ENCODE measurements around the gene KLHL18.

The KLHL18 gene

DNA sequence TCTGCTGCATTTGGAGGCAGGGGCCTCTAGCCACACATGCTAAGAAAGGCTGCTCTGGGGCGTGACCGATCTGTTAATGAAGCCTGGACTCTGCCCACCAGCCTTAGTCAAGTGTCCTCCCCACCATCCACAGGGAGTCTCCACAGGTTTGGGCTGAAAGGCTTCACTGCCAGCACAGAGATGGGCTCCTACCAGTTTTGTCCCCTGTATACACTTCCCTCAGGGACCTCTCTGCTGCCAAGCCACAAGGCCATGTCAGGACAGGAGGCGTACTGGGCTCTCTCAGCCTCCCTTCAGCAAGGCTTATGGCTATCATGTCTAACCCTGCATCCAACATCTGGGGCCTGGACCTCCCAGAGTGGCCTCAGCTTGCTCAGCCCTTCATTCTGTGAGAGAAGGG is 23.6 kb upstream of the KLHL18 start:
- Histone ChIP-seq H3K36me3 (ENCODE audit: control insufficient read depth, insufficient read depth, low read length) (no peaks in the 10 kb centered on the region), H3K9ac (ENCODE audit: low read length) (no peak overlapping the region), H3K4me3 (ENCODE audit: low read length) (no peak overlapping the region), H3K9me3 (ENCODE audit: control insufficient read depth, low read length) (no peaks in the 10 kb centered on the region), H3K27me3 (ENCODE audit: control insufficient read depth, insufficient read depth, low read length) (no peaks in the 10 kb centered on the region), H3K4me1 (ENCODE audit: control insufficient read depth, insufficient read depth, low read length) (no peaks in the 10 kb centered on the region)

DNA sequence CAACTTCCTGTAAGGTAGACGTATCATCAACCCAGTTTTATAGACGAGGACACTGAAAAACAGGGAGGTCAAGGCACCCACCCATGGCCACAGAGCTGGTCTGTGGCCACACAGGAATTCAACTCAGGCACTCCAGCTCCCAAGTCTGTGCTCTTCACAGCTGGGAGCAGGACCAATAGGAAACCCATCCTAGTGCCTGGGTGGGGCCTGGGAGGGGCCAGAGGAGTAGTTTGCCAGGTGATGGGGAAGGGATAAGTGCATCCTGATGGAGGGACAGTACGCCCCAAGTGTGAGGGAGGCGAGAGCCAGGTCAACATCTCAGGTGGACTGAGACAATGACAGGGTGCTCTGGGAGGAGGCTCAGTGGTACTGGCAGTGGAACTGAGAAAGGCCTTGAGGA is 22.1 kb upstream of the KLHL18 start:
- H3K4me3 ChIP-seq (ENCODE audit: low read length), result no peak overlapping the region
- H3K9me3 ChIP-seq (ENCODE audit: control insufficient read depth, low read length), result no peaks in the 10 kb centered on the region
- H3K36me3 ChIP-seq (ENCODE audit: control insufficient read depth, insufficient read depth, low read length), result no peaks in the 10 kb centered on the region
- no peak overlapping the region for H3K9ac ChIP-seq (ENCODE audit: low read length)
- no peaks in the 10 kb centered on the region for H3K27me3 ChIP-seq (ENCODE audit: control insufficient read depth, insufficient read depth, low read length)
- no peaks in the 10 kb centered on the region for H3K4me1 ChIP-seq (ENCODE audit: control insufficient read depth, insufficient read depth, low read length)

DNA sequence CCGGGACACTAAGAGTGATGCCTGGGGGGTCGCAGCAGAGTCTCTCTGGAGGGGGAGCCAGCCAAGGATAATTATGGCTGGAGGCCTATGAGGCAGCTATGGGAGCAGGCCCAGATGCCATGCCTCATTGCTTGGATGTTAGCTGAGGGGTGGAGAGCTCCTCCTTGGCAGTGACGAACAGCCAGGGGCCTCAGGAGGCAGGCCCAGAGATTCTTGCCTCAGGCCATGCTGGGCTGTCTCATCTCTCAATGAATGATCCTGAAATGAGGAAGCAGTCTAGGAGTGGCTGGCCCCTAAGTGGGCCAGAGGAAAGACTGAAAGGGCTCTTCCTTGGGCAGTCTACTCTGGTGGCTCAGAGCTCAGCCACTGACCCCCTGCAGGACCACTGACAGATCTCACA is 21.4 kb upstream of the KLHL18 start:
- H3K4me3 ChIP-seq (ENCODE audit: low read length), result no peak overlapping the region
- no peaks in the 10 kb centered on the region for H3K36me3 ChIP-seq (ENCODE audit: control insufficient read depth, insufficient read depth, low read length)
- no peaks in the 10 kb centered on the region for H3K27me3 ChIP-seq (ENCODE audit: control insufficient read depth, insufficient read depth, low read length)
- H3K9ac ChIP-seq (ENCODE audit: low read length), result no peak overlapping the region
- H3K4me1 ChIP-seq (ENCODE audit: control insufficient read depth, insufficient read depth, low read length), result peaks cover under 1% of the 10 kb centered on the region
- H3K9me3 ChIP-seq (ENCODE audit: control insufficient read depth, low read length), result no peaks in the 10 kb centered on the region

GRCh38 chr3:47265008-47265407 is 17.7 kb upstream of the KLHL18 start:
- Histone ChIP-seq H3K4me3 (ENCODE audit: low read length) (no peak overlapping the region), H3K36me3 (ENCODE audit: control insufficient read depth, insufficient read depth, low read length) (no peaks in the 10 kb centered on the region), H3K9me3 (ENCODE audit: control insufficient read depth, low read length) (no peaks in the 10 kb centered on the region), H3K4me1 (ENCODE audit: control insufficient read depth, insufficient read depth, low read length) (peaks cover 7% of the 10 kb centered on the region), H3K9ac (ENCODE audit: low read length) (no peak overlapping the region), H3K27me3 (ENCODE audit: control insufficient read depth, insufficient read depth, low read length) (no peaks in the 10 kb centered on the region)

DNA sequence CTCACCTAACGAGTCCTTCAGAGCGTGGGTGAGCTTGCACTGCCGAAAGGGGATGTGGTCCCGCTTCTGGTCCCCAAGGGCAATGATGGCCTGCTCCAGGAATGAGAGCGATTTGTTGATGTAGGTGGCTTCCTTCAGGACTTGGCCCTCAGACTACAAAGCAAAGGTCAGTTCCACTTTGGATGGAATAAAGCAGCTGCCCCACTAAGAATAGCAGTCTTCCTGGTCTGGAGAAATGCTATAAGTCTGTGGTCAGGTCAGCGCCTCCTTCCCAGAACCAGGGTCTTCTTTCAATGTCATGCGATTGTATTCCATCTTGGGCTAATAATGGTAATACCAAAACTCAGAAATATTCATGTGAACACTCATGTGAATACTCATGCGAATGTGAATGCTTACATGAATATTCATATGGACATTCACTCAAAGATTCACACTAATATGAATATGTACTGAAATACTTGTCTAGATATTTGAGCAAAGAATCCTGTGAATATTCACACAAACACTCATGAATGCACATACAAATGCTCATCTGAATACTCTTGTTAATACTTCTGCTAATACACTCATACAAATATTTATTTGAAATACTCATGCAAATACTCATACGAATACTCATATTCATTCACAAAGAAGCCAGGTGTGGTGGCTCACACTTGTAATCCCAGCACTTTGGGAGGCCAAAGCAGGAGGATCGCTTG is 16.9 kb upstream of the KLHL18 start:
- Histone ChIP-seq H3K4me3 (ENCODE audit: low read length) (no peak overlapping the region), H3K36me3 (ENCODE audit: control insufficient read depth, insufficient read depth, low read length) (no peaks in the 10 kb centered on the region), H3K4me1 (ENCODE audit: control insufficient read depth, insufficient read depth, low read length) (peaks cover 7% of the 10 kb centered on the region), H3K9me3 (ENCODE audit: control insufficient read depth, low read length) (no peaks in the 10 kb centered on the region), H3K9ac (ENCODE audit: low read length) (no peak overlapping the region), H3K27me3 (ENCODE audit: control insufficient read depth, insufficient read depth, low read length) (no peaks in the 10 kb centered on the region)

- H3K36me3 ChIP-seq (ENCODE audit: control insufficient read depth, insufficient read depth, low read length), result no peaks in the 10 kb centered on the region
- H3K9me3 ChIP-seq (ENCODE audit: control insufficient read depth, low read length), result no peaks in the 10 kb centered on the region
- no peaks in the 10 kb centered on the region for H3K27me3 ChIP-seq (ENCODE audit: control insufficient read depth, insufficient read depth, low read length)
- H3K4me3 ChIP-seq (ENCODE audit: low read length), result no peak overlapping the region
- H3K4me1 ChIP-seq (ENCODE audit: control insufficient read depth, insufficient read depth, low read length), result peaks cover 7% of the 10 kb centered on the region
- no peak overlapping the region for H3K9ac ChIP-seq (ENCODE audit: low read length)
These were observed 15.8 kb upstream of the KLHL18 start for GRCh38 chr3:47266709-47267489.

DNA sequence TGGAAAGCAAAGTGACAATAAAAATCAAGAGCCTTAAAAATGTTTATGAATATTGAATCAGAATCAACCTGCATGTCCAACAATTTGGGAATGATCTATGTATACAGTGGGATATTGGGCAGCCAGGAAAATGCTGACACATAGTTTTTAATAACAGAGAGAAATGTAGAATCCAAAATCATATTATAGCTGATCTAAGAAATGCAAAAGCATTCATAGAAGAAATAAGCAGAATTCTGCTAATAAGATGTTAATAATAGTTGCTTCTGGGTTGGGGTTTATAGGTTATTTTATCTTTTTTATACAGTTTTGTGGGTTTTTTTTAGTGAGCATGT is 15.3 kb upstream of the KLHL18 start:
- peaks cover 7% of the 10 kb centered on the region for H3K4me1 ChIP-seq (ENCODE audit: control insufficient read depth, insufficient read depth, low read length)
- H3K4me3 ChIP-seq (ENCODE audit: low read length), result no peak overlapping the region
- no peaks in the 10 kb centered on the region for H3K9me3 ChIP-seq (ENCODE audit: control insufficient read depth, low read length)
- no peaks in the 10 kb centered on the region for H3K27me3 ChIP-seq (ENCODE audit: control insufficient read depth, insufficient read depth, low read length)
- H3K36me3 ChIP-seq (ENCODE audit: control insufficient read depth, insufficient read depth, low read length), result no peaks in the 10 kb centered on the region
- no peak overlapping the region for H3K9ac ChIP-seq (ENCODE audit: low read length)

DNA sequence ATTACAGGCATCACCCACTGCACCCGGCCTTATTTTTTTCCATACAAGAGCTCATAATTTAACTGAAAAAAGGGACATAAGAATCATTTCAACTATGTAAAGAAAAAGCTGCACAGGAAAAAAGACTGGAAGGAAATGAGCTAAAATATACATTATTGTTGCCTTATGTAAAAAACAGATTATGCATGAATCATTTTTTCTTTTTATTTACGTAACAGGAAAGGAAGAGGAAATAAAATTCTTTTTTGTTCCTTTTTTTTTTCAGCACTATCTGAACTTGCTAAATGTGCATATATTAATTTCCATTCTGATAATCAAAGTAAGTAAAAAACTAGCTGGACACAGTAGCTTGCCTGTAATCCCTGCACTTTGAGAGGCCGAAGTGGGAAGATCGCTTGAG is 12.2 kb upstream of the KLHL18 start:
- no peaks in the 10 kb centered on the region for H3K27me3 ChIP-seq (ENCODE audit: control insufficient read depth, insufficient read depth, low read length)

DNA sequence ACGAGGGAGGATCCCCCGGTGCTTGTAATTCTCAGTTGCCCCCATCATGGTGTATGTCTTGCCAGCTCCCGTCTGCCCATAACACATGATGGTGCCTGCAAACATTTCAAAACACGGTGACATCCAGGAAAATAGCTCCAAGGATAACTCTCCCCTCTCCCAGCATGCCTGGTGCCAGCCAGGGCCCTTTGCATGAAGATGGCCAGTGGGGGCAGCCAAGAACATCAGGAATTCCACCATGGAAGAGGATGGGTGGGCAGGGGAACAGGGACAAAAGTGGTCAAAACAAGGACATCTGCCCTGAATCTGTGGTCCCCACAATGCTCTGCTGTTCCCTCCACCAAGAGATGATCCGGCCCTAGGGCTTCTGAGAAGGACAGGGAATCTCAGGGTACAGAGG is 9.2 kb upstream of the KLHL18 start:
- no peaks in the 10 kb centered on the region for H3K9me3 ChIP-seq (ENCODE audit: control insufficient read depth, low read length)
- no peak overlapping the region for H3K4me3 ChIP-seq (ENCODE audit: low read length)
- no peak overlapping the region for H3K9ac ChIP-seq (ENCODE audit: low read length)
- no peaks in the 10 kb centered on the region for H3K27me3 ChIP-seq (ENCODE audit: control insufficient read depth, insufficient read depth, low read length)
- no peaks in the 10 kb centered on the region for H3K36me3 ChIP-seq (ENCODE audit: control insufficient read depth, insufficient read depth, low read length)
- no peaks in the 10 kb centered on the region for H3K4me1 ChIP-seq (ENCODE audit: control insufficient read depth, insufficient read depth, low read length)

More for the DNA sequence above, 12.2 kb upstream of the KLHL18 start:
- no peaks in the 10 kb centered on the region for H3K36me3 ChIP-seq (ENCODE audit: control insufficient read depth, insufficient read depth, low read length)
- peaks cover 7% of the 10 kb centered on the region for H3K4me1 ChIP-seq (ENCODE audit: control insufficient read depth, insufficient read depth, low read length)
- H3K9me3 ChIP-seq (ENCODE audit: control insufficient read depth, low read length), result no peaks in the 10 kb centered on the region
- no peak overlapping the region for H3K4me3 ChIP-seq (ENCODE audit: low read length)
- H3K9ac ChIP-seq (ENCODE audit: low read length), result no peak overlapping the region

- Histone ChIP-seq H3K27me3 (ENCODE audit: control insufficient read depth, insufficient read depth, low read length) (no peaks in the 10 kb centered on the region), H3K4me1 (ENCODE audit: control insufficient read depth, insufficient read depth, low read length) (no peaks in the 10 kb centered on the region), H3K36me3 (ENCODE audit: control insufficient read depth, insufficient read depth, low read length) (no peaks in the 10 kb centered on the region), H3K4me3 (ENCODE audit: low read length) (no peak overlapping the region), H3K9ac (ENCODE audit: low read length) (no peak overlapping the region), H3K9me3 (ENCODE audit: control insufficient read depth, low read length) (no peaks in the 10 kb centered on the region)
These were observed 8.1 kb upstream of the KLHL18 start for GRCh38 chr3:47274652-47275051.

- Histone ChIP-seq H3K36me3 (ENCODE audit: control insufficient read depth, insufficient read depth, low read length) (no peaks in the 10 kb centered on the region), H3K4me1 (ENCODE audit: control insufficient read depth, insufficient read depth, low read length) (peaks cover 6% of the 10 kb centered on the region), H3K9ac (ENCODE audit: low read length) (no peak overlapping the region), H3K4me3 (ENCODE audit: low read length) (no peak overlapping the region), H3K27me3 (ENCODE audit: control insufficient read depth, insufficient read depth, low read length) (no peaks in the 10 kb centered on the region), H3K9me3 (ENCODE audit: control insufficient read depth, low read length) (no peaks in the 10 kb centered on the region)
These were observed 6.2 kb upstream of the KLHL18 start for GRCh38 chr3:47276558-47276957.

DNA sequence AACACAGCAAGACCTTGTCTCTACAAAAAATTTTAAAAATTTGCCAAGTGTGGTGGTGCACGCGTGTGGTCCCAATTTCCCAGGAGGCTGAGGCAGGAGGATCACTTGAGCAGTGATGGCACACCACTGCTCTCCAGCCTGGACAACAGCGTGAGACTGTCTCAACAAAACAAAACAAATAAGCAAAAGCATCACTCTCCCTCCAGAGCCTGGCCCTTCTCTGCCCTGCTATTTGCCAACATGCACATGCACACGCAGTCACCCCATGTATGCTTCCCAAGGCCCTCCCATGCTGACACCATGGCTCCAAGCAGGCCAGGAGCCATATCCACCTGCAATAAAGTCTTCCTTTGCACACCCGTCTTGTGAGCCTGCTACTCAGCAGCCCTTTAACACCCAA is 2.2 kb upstream of the KLHL18 start:
- Histone ChIP-seq H3K4me3 (ENCODE audit: low read length) (no peak overlapping the region), H3K9ac (ENCODE audit: low read length) (no peak overlapping the region), H3K9me3 (ENCODE audit: control insufficient read depth, low read length) (no peaks in the 10 kb centered on the region), H3K27me3 (ENCODE audit: control insufficient read depth, insufficient read depth, low read length) (no peaks in the 10 kb centered on the region), H3K4me1 (ENCODE audit: control insufficient read depth, insufficient read depth, low read length) (peaks cover 13% of the 10 kb centered on the region), H3K36me3 (ENCODE audit: control insufficient read depth, insufficient read depth, low read length) (no peaks in the 10 kb centered on the region)
